ENCODE results near the gene SUSD6.

DNA sequence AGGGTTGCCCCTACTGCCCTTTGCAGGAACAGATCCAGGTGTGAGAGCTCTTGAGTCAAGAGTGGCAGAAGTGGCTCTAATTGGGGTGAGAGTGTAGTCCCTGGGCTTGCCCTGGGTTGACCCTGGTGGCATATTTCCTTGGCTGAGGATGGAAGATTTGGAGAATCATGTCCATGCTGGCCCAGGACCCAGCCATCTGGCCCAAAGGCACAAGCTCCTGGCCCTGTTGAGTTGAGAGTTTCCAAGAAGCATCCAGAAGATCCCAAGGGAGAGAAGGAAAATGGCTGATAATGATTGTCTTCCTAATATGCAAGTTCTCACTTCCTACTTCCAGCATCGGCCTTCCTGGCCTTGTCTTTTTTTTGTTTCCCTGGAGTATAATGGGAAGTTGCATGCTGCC lies 100.1 kb downstream of the SUSD6 start:
- TF ChIP-seq POLR2AphosphoS5 (IDR thresholded peaks at IDR 0.05; ENCODE audit: low read depth, low read length): no peak
- no peak for TF ChIP-seq TAF1 (IDR thresholded peaks at IDR 0.05; ENCODE audit: low read depth, low read length)
- no peak for TF ChIP-seq POLR2A (IDR thresholded peaks at IDR 0.05; ENCODE audit: low read depth, low read length)
- TF ChIP-seq PAX5 (IDR thresholded peaks at IDR 0.05; ENCODE audit: insufficient read depth, low read length, severe bottlenecking): no peak

All from GM12891 (cell line).